GM12872 (cell line): Measurements from ENCODE around the gene AFAP1.

Source experiments
- TF ChIP-seq, protein P1 (sequence below): IDR thresholded peaks from 3 replicates; pipeline ENCODE4 v1.5.1; 2011; ENCODE audit warnings: low read depth, mild to moderate bottlenecking, low read length, moderate library complexity; ENCODE audit not compliant: insufficient read depth

The AFAP1 gene

DNA sequence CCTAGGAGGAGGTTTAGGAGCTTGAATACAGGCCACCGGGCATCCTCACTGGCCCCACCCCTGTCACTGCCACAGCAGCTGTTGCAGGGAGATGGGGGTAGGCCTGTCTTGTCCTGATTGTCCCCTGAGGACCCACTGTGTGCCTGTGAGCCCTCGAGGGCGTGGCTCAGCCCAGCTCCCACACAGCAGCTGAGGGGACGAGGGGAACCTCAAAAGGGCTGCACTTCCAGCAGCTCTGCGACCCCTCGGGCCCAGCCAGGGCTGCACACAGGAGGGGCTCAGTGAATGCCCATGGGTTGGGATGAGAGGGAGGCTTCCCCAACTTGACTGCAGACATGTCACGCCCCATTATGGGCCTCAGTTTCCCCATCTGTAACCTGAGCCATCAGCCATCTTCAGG lies 225.9 kb downstream of the AFAP1 start:
- TF ChIP-seq, protein P1, sequence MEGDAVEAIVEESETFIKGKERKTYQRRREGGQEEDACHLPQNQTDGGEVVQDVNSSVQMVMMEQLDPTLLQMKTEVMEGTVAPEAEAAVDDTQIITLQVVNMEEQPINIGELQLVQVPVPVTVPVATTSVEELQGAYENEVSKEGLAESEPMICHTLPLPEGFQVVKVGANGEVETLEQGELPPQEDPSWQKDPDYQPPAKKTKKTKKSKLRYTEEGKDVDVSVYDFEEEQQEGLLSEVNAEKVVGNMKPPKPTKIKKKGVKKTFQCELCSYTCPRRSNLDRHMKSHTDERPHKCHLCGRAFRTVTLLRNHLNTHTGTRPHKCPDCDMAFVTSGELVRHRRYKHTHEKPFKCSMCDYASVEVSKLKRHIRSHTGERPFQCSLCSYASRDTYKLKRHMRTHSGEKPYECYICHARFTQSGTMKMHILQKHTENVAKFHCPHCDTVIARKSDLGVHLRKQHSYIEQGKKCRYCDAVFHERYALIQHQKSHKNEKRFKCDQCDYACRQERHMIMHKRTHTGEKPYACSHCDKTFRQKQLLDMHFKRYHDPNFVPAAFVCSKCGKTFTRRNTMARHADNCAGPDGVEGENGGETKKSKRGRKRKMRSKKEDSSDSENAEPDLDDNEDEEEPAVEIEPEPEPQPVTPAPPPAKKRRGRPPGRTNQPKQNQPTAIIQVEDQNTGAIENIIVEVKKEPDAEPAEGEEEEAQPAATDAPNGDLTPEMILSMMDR = no peak

DNA sequence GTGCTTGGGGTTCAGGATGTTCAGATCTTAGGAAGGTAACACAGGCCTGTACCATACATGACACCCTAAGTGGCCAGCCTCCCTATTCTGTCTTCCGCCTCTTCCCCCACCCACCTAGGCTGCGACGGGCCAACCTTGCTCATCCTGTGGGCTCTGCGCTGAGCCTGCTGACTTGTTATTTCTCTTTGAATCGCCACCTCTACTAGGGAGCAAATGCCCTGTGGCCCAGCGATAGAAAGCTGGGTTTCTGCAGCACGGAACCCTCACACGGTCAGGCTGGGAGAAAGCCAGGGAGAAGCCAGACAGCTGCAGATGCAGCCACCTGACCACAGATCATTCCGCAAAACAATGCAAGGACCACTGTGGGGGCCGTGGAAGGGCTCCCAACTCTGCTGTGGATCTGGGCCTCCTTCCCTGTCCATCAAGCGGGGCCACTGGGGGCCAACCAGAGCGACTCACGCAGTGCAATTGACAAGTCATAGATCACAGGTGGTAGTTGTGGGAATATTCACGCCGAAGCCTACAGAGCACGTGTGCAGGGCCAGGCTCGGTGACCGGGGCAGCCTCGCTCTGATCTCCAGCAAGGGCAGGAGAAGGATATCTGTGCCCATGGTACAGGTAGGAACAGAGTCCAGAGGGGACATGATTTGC lies 227.5 kb downstream of the AFAP1 start:
- TF ChIP-seq, protein P1 = no peak

DNA sequence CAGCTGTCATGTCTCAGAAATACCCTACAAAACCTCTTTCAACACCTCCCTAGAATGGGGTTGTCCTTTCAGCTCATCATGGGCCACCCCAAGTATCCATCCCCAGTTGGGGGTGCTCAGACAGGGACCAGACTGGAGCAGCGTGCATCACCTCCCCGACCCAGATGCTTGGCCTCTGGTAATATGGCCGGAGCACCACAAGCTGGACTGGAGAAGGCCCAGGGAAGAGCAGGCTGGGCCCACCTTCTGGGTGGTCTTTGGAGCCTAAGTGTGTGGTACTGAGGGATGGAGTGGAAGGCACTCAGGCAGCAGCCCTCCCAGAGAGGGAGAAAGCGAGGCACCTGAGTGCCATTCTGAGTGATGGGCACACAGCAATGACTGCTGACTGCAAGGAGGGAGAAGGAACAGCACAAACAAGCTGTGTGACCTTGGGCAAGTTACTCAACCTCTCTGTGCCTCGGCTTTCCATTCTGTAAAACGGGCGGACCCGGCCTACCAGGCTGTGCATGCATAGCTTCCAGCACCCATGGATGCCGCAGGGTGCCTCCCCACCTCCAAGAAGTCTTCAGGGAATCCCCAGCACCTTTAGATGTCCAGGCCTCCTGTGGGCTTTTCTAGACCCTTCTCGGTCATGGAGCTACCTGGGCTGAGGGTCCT lies 228.2 kb downstream of the AFAP1 start:
- TF ChIP-seq, protein P1 = no peak

DNA sequence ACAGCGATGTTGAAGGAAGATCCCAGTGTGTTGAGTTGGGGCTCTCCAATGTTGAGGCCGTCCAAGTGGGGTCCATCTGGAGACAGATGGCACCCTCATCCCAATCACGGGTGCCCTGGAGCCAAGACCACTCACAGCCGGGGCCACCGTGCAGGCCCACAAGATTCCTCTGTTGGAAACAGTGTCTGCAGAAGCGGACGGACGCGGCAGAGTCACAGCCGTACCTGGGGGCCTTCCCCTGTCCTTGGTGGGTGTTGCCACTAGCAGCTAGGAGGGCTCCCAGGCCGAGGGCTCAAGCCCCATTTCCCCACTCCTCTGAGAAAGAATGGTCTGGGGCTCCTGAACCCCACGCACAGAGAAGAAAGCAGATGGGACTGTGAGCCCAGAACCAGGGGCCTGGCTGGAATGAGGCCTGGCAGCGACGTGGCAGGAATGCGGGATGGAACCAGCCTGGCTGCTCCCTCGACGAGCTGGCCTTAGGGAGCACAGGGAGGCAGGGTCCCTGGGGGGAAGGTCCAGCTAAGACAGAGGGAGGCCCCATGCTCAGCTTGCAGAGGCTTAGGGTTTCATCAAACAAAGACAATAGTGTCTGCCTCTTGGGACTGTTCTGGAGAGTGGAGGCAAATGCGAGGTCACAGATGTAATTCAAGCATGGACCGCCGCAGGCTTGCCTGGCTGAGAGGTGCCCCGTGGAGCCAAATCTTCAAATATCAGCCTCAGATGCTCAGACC lies 228.9 kb downstream of the AFAP1 start:
- TF ChIP-seq, protein P1 = no peak

DNA sequence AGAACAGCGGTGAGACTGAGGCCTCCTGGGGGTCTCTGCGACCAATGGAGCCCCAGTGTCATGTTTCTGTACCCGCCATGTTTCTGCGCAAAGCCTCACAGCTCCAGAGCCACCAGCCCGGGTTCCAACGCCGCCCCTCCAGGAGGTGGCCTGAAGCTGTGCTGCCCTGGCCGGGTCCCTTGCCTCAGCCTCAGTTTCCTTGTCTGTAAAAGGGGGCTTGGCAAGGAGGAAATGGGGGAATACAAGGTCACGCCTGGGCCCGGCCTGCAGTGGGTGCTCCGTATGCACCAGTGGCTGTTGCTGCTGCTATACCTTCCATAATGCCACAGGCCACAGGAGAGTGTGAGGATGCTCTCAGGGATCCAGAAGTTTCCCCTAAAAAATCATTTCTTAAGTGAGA lies 229.5 kb downstream of the AFAP1 start:
- TF ChIP-seq, protein P1 = no peak

DNA sequence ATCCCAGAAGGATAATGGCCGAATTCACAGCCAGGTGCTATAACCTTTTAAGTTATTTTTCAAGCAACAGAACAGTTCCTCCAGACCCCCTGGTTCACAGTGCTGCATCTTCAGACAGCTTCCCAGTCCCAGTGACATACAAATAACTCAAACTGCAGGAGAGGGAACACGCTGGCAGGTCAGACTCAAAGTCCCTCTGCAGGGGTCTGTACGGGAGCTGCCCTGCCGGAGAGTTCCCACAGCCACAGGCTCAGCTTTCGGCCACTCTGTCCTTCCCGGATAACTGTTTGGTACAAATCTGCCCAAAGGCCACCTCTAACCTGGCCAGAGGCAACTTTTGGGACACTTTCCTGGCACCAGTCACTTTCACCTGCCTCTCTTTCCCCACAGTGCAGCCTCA lies 230.2 kb downstream of the AFAP1 start:
- TF ChIP-seq, protein P1 = no peak

DNA sequence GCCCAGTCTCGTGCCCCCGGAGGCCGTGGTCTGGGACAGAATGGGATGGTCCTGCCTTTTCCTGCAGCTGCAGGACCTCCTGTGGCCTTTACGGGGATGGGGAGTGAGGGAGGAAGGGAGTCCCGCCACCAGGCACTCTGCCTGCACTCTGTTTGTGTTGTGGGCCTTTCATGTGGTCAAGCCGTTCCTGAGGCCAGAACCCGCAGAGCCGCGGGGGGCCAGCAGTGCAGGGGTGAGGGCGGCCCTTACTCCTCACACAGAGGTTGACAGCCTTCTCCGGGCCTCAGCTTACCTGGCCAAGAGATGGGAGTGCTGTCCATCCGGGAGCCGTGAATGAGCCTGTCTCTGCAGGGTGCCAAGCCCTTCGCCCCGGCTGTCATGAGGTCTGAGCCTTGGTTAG lies 230.7 kb downstream of the AFAP1 start:
- TF ChIP-seq, protein P1 = no peak
